Endothelial cell of umbilical vein (primary cell): ENCODE measurements around the gene SLC17A9.

Source experiments
- CTCF ChIP-seq, 2 donors: IDR thresholded peaks; 1 replicate in 1 of 2; 2 replicates in 1 of 2; pipeline ENCODE4 v1.5.1; 2011; ENCODE audit warnings: low read length in 2 of 2, mild to moderate bottlenecking in 2 of 2, moderate library complexity in 2 of 2, control low read depth in 1 of 2, inconsistent platforms in 1 of 2, low read depth in 1 of 2; ENCODE audit not compliant: insufficient read depth in 1 of 2; ENCODE audit errors: extremely low read depth in 1 of 2
- EZH2 ChIP-seq: IDR thresholded peaks from 2 replicates; pipeline ENCODE4 v1.6.1; 2012; ENCODE audit warnings: borderline replicate concordance, low read depth, mild to moderate bottlenecking, moderate library complexity, low read length, inconsistent platforms; ENCODE audit not compliant: severe bottlenecking
- FOS ChIP-seq: IDR thresholded peaks from 2 replicates; pipeline ENCODE4 v1.6.1; 2011; ENCODE audit warnings: mild to moderate bottlenecking, low read length, moderate library complexity, borderline replicate concordance; ENCODE audit not compliant: insufficient read depth
- GATA2 ChIP-seq: IDR thresholded peaks from 2 replicates; pipeline ENCODE4 v1.7.0; 2011; ENCODE audit warnings: low read depth, mild to moderate bottlenecking, moderate library complexity, mixed read lengths, low read length; ENCODE audit not compliant: insufficient read length, insufficient read depth
- JUN ChIP-seq: IDR thresholded peaks from 2 replicates; pipeline ENCODE4 v1.6.1; 2011; ENCODE audit warnings: borderline replicate concordance, low read depth; ENCODE audit not compliant: insufficient read length, insufficient read depth
- POLR2A ChIP-seq: IDR thresholded peaks from 2 replicates; pipeline ENCODE4 v1.6.1; 2012; ENCODE audit warnings: low read depth, mild to moderate bottlenecking, control low read depth, low read length
- POLR2AphosphoS5 ChIP-seq: IDR thresholded peaks from 2 replicates; pipeline ENCODE4 v1.6.1; 2012; ENCODE audit warnings: low read depth, mild to moderate bottlenecking, control low read depth, low read length, moderate library complexity; ENCODE audit not compliant: insufficient read depth
- TF ChIP-seq, protein P1 (sequence below): IDR thresholded peaks from 2 replicates; pipeline ENCODE4 v1.6.1; 2011; ENCODE audit not compliant: insufficient read depth, insufficient read length

- TF ChIP-seq JUN, result no peak
- TF ChIP-seq CTCF (IDR thresholded peaks at IDR 0.05; ENCODE audit: extremely low read depth in 1 of 2, insufficient read depth in 1 of 2, low read depth in 1 of 2, low read length in 2 of 2), result no peak
- no peak for TF ChIP-seq POLR2AphosphoS5
- no peak for TF ChIP-seq FOS
- TF ChIP-seq, protein P1, sequence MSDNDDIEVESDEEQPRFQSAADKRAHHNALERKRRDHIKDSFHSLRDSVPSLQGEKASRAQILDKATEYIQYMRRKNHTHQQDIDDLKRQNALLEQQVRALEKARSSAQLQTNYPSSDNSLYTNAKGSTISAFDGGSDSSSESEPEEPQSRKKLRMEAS, result no peak
- TF ChIP-seq POLR2A, result no peak
- no peak for TF ChIP-seq EZH2
- no peak for TF ChIP-seq GATA2
These were observed 51.0 kb downstream of the SLC17A9 start for GRCh38 chr20:63003546-63003945.
